AG10803 (cell line): Measurements from ENCODE around the gene STRBP.

Source experiments
- DNase-seq: peaks from one replicate; pipeline ENCODE4 v3.0.0; 2010; ENCODE audit warnings: low read depth
- H3K4me3 ChIP-seq: 2 replicates; pipeline ENCODE4 v1.5.1; 2011; ENCODE audit warnings: mild to moderate bottlenecking, low read length, control low read depth
- TF ChIP-seq, protein P1 (sequence below): conservative IDR thresholded peaks from 2 replicates; pipeline ENCODE4 v1.5.1; 2011; ENCODE audit warnings: mild to moderate bottlenecking, low read length, control low read depth, inconsistent platforms

The STRBP gene

DNA sequence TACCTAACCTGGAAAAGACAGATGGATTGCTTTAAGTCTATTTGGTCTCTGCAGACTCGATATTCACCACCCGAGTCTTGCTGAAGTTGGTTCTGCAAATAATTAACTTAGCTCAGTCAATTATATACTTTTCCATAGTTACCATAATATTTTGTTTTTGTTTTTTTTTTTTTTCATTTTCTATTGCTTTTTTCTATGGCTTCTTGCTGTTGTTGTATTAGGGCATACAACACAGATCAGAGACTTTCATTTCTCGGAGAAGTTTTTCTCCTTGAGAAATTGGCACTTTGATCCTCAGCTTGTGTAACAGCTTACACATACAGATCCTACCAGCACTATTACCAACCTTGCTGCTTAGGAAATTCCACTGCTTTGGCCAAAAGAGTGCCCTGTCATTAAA lies 146.9 kb downstream of the STRBP start:
- TF ChIP-seq, protein P1, sequence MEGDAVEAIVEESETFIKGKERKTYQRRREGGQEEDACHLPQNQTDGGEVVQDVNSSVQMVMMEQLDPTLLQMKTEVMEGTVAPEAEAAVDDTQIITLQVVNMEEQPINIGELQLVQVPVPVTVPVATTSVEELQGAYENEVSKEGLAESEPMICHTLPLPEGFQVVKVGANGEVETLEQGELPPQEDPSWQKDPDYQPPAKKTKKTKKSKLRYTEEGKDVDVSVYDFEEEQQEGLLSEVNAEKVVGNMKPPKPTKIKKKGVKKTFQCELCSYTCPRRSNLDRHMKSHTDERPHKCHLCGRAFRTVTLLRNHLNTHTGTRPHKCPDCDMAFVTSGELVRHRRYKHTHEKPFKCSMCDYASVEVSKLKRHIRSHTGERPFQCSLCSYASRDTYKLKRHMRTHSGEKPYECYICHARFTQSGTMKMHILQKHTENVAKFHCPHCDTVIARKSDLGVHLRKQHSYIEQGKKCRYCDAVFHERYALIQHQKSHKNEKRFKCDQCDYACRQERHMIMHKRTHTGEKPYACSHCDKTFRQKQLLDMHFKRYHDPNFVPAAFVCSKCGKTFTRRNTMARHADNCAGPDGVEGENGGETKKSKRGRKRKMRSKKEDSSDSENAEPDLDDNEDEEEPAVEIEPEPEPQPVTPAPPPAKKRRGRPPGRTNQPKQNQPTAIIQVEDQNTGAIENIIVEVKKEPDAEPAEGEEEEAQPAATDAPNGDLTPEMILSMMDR: no peak
- no peak for DNase-seq
- no peak overlapping the region for H3K4me3 ChIP-seq

DNA sequence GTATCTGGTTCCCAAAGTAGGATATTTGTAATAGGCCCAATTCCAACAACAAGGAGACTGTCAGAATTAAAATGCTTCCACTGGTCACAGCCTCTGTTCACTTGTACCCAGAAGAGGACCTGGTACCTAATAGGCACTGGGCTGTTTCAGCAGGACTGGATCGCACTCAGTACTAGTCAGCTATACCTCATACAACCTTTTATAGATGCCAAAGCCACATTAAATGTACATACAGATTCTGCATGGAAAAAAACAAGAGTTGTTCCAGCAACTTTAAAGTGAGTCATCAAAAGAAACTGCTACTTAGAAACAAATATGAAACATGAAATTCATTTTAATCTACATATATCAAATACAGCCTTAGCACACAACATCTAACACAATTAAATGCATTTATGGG lies 147.4 kb downstream of the STRBP start:
- TF ChIP-seq, protein P1: no peak
- no peak overlapping the region for H3K4me3 ChIP-seq
- no peak for DNase-seq

DNA sequence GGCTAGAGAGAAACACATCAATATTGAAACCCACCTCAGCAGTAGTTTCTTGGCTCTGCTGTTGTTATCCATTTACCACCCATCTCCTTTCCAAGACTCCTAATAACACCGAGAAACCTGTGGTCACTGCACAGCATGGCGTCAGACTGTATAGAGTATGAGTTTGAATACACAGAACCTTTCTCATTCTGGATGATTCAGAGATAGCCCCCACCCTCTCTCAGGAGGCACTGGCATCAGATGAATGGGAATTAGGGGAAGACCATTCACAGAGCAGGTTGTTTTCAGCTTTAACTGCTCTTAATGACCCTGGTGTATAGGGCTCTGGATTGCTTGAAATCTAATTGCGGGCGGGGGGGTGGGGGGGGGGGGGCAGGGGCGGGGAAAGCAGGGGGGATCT lies 148.3 kb downstream of the STRBP start:
- H3K4me3 ChIP-seq: no peak overlapping the region
- TF ChIP-seq, protein P1: no peak
- DNase-seq: no peak

DNA sequence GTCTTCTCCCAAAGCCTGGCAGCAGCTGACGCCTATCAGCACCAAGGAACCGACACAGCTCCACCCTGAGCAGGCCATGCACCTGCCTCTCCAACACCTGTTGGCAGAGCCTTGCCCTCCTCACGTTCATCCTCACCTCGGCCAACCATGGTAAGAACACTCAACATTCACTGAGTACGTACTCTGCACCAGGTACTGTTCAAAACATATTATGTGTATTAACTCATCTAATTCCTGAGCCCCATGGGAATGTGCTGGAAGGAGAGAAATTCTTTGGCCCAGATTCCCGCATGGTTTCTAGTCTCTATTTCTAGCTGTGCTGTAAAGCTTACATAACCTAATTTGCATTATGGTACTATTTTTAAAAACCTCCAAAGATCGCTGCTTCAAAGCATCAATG lies 148.8 kb downstream of the STRBP start:
- no peak for DNase-seq
- TF ChIP-seq, protein P1: no peak
- no peak overlapping the region for H3K4me3 ChIP-seq

DNA sequence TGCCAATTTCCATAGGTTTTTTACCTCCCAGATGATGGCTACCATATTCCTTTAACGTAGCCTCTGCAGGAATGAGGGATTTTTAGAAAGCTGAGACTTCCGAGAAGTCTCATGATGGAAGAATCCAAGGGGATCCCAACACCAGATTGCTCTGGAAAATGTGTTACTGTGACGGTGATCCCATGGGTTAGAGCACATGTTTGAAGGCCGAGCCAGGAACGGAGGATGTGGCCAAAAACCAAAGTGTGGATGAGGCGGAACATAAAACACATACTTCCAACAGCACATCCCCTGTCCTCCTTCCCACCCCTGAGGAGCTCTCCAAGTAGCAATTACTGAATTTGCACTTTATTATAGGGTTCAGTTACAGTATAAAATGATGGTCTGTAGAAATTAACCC lies 152.3 kb downstream of the STRBP start:
- H3K4me3 ChIP-seq: no peak overlapping the region
- TF ChIP-seq, protein P1: no peak
- DNase-seq: no peak

DNA sequence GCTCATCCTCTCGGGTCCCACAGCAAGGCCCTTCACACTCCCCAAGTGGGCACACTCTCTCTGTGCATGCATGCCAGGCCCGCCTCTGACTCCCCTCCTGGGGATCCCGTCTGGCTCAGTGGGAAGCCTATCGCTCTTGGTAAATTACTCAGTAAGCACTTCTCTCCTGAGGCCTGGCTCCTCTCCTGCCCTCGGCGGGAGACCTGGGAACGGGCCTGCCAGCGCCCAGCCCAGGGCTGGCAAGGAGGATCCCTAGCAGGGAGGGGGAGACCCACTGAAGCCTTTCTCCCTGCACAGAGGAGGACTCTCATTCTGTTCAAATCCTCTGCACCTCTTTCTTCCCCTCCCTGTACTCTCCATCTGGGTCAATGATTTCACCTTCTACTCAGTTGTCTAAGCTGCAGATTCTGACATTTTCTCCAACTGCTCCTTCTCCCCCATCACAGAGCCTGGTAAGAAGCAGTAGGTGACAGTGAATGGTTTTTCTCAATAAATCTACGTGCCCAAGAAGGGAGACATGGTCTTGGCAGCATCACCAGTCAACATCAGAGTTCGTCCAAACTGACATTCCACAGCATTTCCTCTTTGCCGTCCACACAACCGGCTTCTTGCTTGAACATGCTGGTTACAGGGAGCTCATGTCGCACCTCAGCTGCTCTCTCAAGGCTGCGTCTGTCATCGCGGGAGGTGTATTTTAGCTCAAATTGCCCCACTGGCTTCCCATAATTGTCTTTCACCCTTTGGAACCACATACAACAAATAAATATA lies 153.1 kb downstream of the STRBP start:
- no peak for DNase-seq
- TF ChIP-seq, protein P1: no peak
- H3K4me3 ChIP-seq: no peak overlapping the region

DNA sequence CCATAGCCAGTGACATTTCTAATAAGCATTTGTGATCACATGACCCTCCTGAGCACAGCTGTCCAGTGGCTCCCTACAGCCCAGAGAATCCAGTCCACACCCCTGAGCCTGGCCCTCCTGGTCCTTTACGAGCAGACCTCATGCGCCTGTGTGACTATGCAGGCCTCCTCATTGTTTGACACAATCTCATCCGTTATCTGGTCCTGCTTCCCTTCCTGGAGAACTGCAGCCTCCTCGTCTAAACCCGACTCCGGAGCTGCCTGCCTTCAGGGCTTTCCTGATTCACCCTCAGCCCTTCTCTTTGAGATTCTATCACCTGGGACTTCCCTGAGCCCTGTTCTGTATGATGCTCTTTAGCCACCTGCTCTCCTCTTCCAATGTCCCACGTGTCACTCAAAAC lies 155.2 kb downstream of the STRBP start:
- TF ChIP-seq, protein P1: no peak
- no peak overlapping the region for H3K4me3 ChIP-seq
- DNase-seq: no peak
